HepG2 (cell line): Measurements from ENCODE around the gene CYB5B. TPM values are rescaled to one million over a fixed set of nuclear protein-coding genes. Genes with fewer than 3 reads are reported as not detected.

Experiments used
- ATAC-seq: fragments of 200-7000 bp; cut with Tn5 transposase; 3 replicates; pipeline ENCODE4 v1.9.1; 2020; ENCODE audit warnings: mild to moderate bottlenecking, moderate library complexity
- BruUV-seq: library from RNA; stranded (reverse); fragments of 400-500 nt; replicated peaks from 2 replicates; lab custom pipeline; 2021; lab: Mats Ljungman, UMichigan
- CTCF ChIA-PET: fragments of 300-600 bp; formaldehyde crosslinking; extraction: SDS; loops from one replicate; lab custom pipeline; 2021; ENCODE audit warnings: low total read pairs, inconsistent platforms, low intra/inter-chr PET ratio; lab: Yijun Ruan, JAX
- POLR2A ChIA-PET: fragments of 350-600 bp; sonication (Branson Sonifier 250); formaldehyde crosslinking; loops from one replicate; lab custom pipeline; 2020; ENCODE audit warnings: antibody characterized with exemption, inconsistent platforms; lab: Yijun Ruan, JAX
- DNase-seq: peaks from one replicate; pipeline ENCODE4 v3.0.0-alpha.2; 2015; ENCODE audit warnings: low spot score
- FAIRE-seq: peaks from 3 replicates; lab custom pipeline; 2011; peaks lifted over from hg19 to GRCh38; lab: Jason Lieb, UNC
- H2AFZ ChIP-seq: one replicate; pipeline ENCODE4 v1.6.1; 2011; ENCODE audit warnings: low read length, inconsistent platforms
- H3K27ac ChIP-seq: fragments of 300-600 bp; 3 replicates; pipeline ENCODE4 v1.8.0; 2011; ENCODE audit warnings: mixed run types, mild to moderate bottlenecking, mixed read lengths, low read length, inconsistent platforms; ENCODE audit not compliant: insufficient read depth; ENCODE audit errors: extremely low read length
- H3K27me3 ChIP-seq, 2 experiments: fragments of 200-600 bp in 1 of 2; 2 replicates in 1 of 2; 3 replicates in 1 of 2; pipeline versions ENCODE4 v1.6.0 to v1.8.0; 2011; ENCODE audit warnings: low read length in 2 of 2, mild to moderate bottlenecking in 2 of 2, moderate library complexity in 2 of 2, inconsistent platforms in 1 of 2; ENCODE audit not compliant: insufficient read depth in 2 of 2, control insufficient read depth in 1 of 2
- H3K36me3 ChIP-seq, 2 experiments: fragments of 200-600 bp in 1 of 2; replicated peaks in 1 of 2; 2 replicates in 1 of 2; 3 replicates in 1 of 2; pipeline versions ENCODE4 v1.5.1 to v1.8.0; 2011; ENCODE audit warnings: low read length in 2 of 2, inconsistent platforms in 1 of 2; ENCODE audit not compliant: insufficient read depth in 2 of 2, control insufficient read depth in 1 of 2
- H3K4me1 ChIP-seq: 2 replicates; pipeline ENCODE4 v1.5.1; 2012; ENCODE audit warnings: low read length, inconsistent platforms; ENCODE audit not compliant: insufficient read depth
- H3K4me2 ChIP-seq: 2 replicates; pipeline ENCODE4 v1.6.0; 2011; ENCODE audit warnings: low read depth, low read length, inconsistent platforms
- H3K4me3 ChIP-seq, 3 experiments: fragments of 200-600 bp in 1 of 3; sonication (generic), shearing (Covaris generic) in 1 of 3; replicated peaks in 1 of 3; 2 replicates each; pipeline ENCODE4 v1.5.1; 2011 to 2016; ENCODE audit warnings: low read length in 3 of 3, inconsistent platforms in 2 of 3, low read depth in 2 of 3, mild to moderate bottlenecking in 2 of 3, control low read depth in 1 of 3, mixed read lengths in 1 of 3; ENCODE audit not compliant: insufficient read depth in 1 of 3
- H3K79me2 ChIP-seq: one replicate; pipeline ENCODE4 v1.6.1; 2011; ENCODE audit warnings: low read length, inconsistent platforms; ENCODE audit not compliant: insufficient read depth
- H3K9ac ChIP-seq: 2 replicates; pipeline ENCODE4 v1.6.0; 2011; ENCODE audit warnings: mild to moderate bottlenecking, low read depth, low read length, inconsistent platforms; ENCODE audit not compliant: insufficient read depth
- H3K9me3 ChIP-seq: 2 replicates; pipeline ENCODE4 v1.5.1; 2012; ENCODE audit warnings: mild to moderate bottlenecking, low read length
- H4K20me1 ChIP-seq: 2 replicates; pipeline ENCODE4 v1.6.0; 2011; ENCODE audit warnings: inconsistent platforms, mild to moderate bottlenecking, low read length, moderate library complexity; ENCODE audit not compliant: insufficient read depth
- CEBPB ChIP-seq: IDR thresholded peaks from 2 replicates; pipeline ENCODE4 v1.6.1; 2011; ENCODE audit warnings: low read depth, low read length, improper control_type of control experiment, borderline replicate concordance
- CEBPG ChIP-seq: IDR thresholded peaks from 2 replicates; pipeline ENCODE4 v1.6.1; 2016
- ERF ChIP-seq: IDR thresholded peaks from 2 replicates; pipeline ENCODE4 v1.6.1; 2018; ENCODE audit warnings: missing biosample characterization, missing genetic modification reagents
- KLF13 ChIP-seq: sonication (generic); formaldehyde crosslinking; IDR thresholded peaks from 2 replicates; pipeline ENCODE4 v1.4.0; 2020; ENCODE audit warnings: mild to moderate bottlenecking, missing genetic modification reagents
- MEF2D ChIP-seq: sonication (generic); formaldehyde crosslinking; IDR thresholded peaks from 2 replicates; pipeline ENCODE4 v1.5.1; 2020; ENCODE audit warnings: mild to moderate bottlenecking, missing genetic modification reagents
- NCOA2 ChIP-seq: sonication (generic); formaldehyde crosslinking; IDR thresholded peaks from 2 replicates; pipeline ENCODE4 v1.8.0; 2022; ENCODE audit warnings: inconsistent platforms
- RBAK ChIP-seq: sonication (generic); formaldehyde crosslinking; IDR thresholded peaks from 2 replicates; pipeline ENCODE4 v1.5.1; 2020; ENCODE audit warnings: mild to moderate bottlenecking, missing genetic modification reagents
- ZNF33A ChIP-seq: sonication (generic); formaldehyde crosslinking; IDR thresholded peaks from 2 replicates; pipeline ENCODE4 v1.5.1; 2020; ENCODE audit warnings: missing genetic modification reagents, mild to moderate bottlenecking, moderate library complexity, borderline replicate concordance
- ZNF460 ChIP-seq: sonication (generic); formaldehyde crosslinking; IDR thresholded peaks from 2 replicates; pipeline ENCODE4 v1.5.1; 2020; ENCODE audit warnings: missing genetic modification reagents, mild to moderate bottlenecking, borderline replicate concordance
- WGBS: methylation state at CpG from one replicate; pipeline ENCODE4 v1.1.6; 2017; ENCODE audit warnings: low lambda C conversion rate; 5-methylcytosine and 5-hydroxymethylcytosine counted together
- in situ Hi-C: cut with HindIII; loops from 2 replicates; pipeline ENCODE4 v1.10.0; 2017; ENCODE audit warnings: low pct_unique_long_range_greater_than_20kb; ENCODE audit not compliant: extremely low pct_ligation_motif_present
- intact Hi-C: fragments of 100-400 bp; cut with micrococcal nuclease; formaldehyde crosslinking; loops from one replicate; pipeline ENCODE4 v1.10.0; 2022; ENCODE audit not compliant: unreplicated experiment
- polyA plus RNA-seq, 8 experiments: library from polyadenylated mRNA; depleted of rRNA in 3 of 8; stranded (reverse) in 7 of 8; unstranded in 1 of 8; fragments of >200 nt; fragmentation: Illumina TruSeq in 4 of 8; extraction: Trizol in 4 of 8; gene quantifications; 2 replicates each; pipeline versions ENCODE4 v1.2.1 to v1.2.3, GENCODE V29; 2011 to 2016; ENCODE audit warnings: low read depth in 4 of 8, missing spikeins in 1 of 8, mixed read lengths in 1 of 8; ENCODE audit not compliant: insufficient read depth in 1 of 8
- total RNA-seq, 5 experiments: library from RNA; depleted of rRNA; stranded (reverse); fragments of >200 nt; fragmentation: Illumina TruSeq; extraction: Trizol; gene quantifications; 2 replicates each; pipeline ENCODE4 v1.2.3, GENCODE V29; 2016; ENCODE audit warnings: low read depth in 1 of 5
- TF ChIP-seq, protein P1 (sequence below): sonication (generic); formaldehyde crosslinking; IDR thresholded peaks from 2 replicates; pipeline ENCODE4 v1.5.1; 2020; ENCODE audit warnings: missing genetic modification reagents, mild to moderate bottlenecking, borderline replicate concordance
- TF ChIP-seq, protein P2 (sequence below): sonication (generic); formaldehyde crosslinking; IDR thresholded peaks from 2 replicates; pipeline ENCODE4 v1.5.0; 2020; ENCODE audit warnings: mild to moderate bottlenecking, missing genetic modification reagents
- TF ChIP-seq, protein P3 (sequence below): IDR thresholded peaks from 2 replicates; pipeline ENCODE4 v1.6.1; 2016; ENCODE audit warnings: mild to moderate bottlenecking
- TF ChIP-seq, protein P4 (sequence below): sonication (generic); formaldehyde crosslinking; IDR thresholded peaks from 2 replicates; pipeline ENCODE4 v1.4.0; 2020; ENCODE audit warnings: missing genetic modification reagents
- TF ChIP-seq, protein P5 (sequence below): sonication (generic); formaldehyde crosslinking; IDR thresholded peaks from 2 replicates; pipeline ENCODE4 v1.8.1; 2022; ENCODE audit warnings: low read depth, mild to moderate bottlenecking, missing genetic modification reagents

Gene CYB5B
- total and polyA plus RNA-seq, 2 of the 13 experiments (the other 11 are each of a cell fraction or from before 2014, with no cell fraction given): 234 to 432 TPM

DNA sequence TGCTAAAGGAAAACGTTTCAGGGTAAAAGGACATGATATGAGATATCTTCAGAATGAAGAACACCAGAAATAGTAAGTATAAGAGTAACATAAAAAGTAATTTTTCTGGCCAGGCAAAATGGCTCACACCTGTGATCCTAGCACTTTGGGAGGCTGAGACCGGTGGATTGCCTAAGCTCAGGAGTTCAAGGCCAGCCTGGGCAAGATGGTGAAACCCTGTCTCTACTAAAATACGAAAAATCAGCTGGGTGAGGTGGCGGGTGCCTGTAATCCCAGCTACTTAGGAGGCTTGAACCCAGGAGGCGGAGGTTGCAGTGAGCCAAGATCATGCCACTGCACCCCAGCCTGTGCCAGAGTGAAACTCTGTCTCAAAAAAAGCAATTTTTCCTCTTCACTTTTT lies 84.7 kb downstream of the CYB5B start:
- DNase-seq (no peak), ATAC-seq (no peak), FAIRE-seq (no peak)
- no peaks in the 10 kb centered on the region for H3K36me3 ChIP-seq
- no TSS peak for BruUV-seq
- H3K9ac ChIP-seq: no peak overlapping the region
- ChIA-PET POLR2A (no interaction called here), CTCF (no interaction called here)
- H3K79me2 ChIP-seq: no peaks in the 10 kb centered on the region
- H3K9me3 ChIP-seq: no peaks in the 10 kb centered on the region
- no peak overlapping the region for H3K27ac ChIP-seq
- H3K4me1 ChIP-seq: peaks cover 7% of the 10 kb centered on the region
- H3K27me3 ChIP-seq: no peaks in the 10 kb centered on the region
- H4K20me1 ChIP-seq: no peaks in the 10 kb centered on the region
- 40% methylated on average over 5 of the region's 5 CpGs for WGBS
- intact Hi-C loops: no loop called here
- no peak overlapping the region for H3K4me2 ChIP-seq
- H3K4me3 ChIP-seq: no peak overlapping the region
- H2AFZ ChIP-seq: no peak overlapping the region
- in situ Hi-C loops: no loop called here
- TF ChIP-seq, protein P1, sequence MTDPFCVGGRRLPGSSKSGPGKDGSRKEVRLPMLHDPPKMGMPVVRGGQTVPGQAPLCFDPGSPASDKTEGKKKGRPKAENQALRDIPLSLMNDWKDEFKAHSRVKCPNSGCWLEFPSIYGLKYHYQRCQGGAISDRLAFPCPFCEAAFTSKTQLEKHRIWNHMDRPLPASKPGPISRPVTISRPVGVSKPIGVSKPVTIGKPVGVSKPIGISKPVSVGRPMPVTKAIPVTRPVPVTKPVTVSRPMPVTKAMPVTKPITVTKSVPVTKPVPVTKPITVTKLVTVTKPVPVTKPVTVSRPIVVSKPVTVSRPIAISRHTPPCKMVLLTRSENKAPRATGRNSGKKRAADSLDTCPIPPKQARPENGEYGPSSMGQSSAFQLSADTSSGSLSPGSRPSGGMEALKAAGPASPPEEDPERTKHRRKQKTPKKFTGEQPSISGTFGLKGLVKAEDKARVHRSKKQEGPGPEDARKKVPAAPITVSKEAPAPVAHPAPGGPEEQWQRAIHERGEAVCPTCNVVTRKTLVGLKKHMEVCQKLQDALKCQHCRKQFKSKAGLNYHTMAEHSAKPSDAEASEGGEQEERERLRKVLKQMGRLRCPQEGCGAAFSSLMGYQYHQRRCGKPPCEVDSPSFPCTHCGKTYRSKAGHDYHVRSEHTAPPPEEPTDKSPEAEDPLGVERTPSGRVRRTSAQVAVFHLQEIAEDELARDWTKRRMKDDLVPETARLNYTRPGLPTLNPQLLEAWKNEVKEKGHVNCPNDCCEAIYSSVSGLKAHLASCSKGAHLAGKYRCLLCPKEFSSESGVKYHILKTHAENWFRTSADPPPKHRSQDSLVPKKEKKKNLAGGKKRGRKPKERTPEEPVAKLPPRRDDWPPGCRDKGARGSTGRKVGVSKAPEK (CRISPR knock-in tag): no peak
- TF ChIP-seq, protein P2, sequence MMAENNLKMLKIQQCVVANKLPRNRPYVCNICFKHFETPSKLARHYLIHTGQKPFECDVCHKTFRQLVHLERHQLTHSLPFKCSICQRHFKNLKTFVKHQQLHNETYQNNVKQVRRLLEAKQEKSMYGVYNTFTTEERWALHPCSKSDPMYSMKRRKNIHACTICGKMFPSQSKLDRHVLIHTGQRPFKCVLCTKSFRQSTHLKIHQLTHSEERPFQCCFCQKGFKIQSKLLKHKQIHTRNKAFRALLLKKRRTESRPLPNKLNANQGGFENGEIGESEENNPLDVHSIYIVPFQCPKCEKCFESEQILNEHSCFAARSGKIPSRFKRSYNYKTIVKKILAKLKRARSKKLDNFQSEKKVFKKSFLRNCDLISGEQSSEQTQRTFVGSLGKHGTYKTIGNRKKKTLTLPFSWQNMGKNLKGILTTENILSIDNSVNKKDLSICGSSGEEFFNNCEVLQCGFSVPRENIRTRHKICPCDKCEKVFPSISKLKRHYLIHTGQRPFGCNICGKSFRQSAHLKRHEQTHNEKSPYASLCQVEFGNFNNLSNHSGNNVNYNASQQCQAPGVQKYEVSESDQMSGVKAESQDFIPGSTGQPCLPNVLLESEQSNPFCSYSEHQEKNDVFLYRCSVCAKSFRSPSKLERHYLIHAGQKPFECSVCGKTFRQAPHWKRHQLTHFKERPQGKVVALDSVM (CRISPR knock-in tag): 0 out of 2 replicates have a peak, but pooled peaks have one; percentile 13
- TF ChIP-seq KLF13 (CRISPR knock-in tag): no peak
- TF ChIP-seq RBAK (CRISPR knock-in tag): no peak
- TF ChIP-seq CEBPG (CRISPR knock-in tag): peak; percentile 53
- peak; percentile 13; the same call in 1 of the 2 replicates for TF ChIP-seq ZNF460 (CRISPR knock-in tag)
- no peak for TF ChIP-seq ZNF33A (CRISPR knock-in tag)
- TF ChIP-seq NCOA2 (CRISPR knock-in tag): 0 out of 2 replicates have a peak, but pooled peaks have one; percentile 27
- TF ChIP-seq, protein P3, sequence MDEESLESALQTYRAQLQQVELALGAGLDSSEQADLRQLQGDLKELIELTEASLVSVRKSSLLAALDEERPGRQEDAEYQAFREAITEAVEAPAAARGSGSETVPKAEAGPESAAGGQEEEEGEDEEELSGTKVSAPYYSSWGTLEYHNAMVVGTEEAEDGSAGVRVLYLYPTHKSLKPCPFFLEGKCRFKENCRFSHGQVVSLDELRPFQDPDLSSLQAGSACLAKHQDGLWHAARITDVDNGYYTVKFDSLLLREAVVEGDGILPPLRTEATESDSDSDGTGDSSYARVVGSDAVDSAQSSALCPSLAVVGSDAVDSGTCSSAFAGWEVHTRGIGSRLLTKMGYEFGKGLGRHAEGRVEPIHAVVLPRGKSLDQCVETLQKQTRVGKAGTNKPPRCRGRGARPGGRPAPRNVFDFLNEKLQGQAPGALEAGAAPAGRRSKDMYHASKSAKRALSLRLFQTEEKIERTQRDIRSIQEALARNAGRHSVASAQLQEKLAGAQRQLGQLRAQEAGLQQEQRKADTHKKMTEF: peak; percentile 25; the same call in 1 of the 2 replicates
- TF ChIP-seq CEBPB: peak; percentile 45; the same call in 1 of the 2 replicates
- TF ChIP-seq, protein P4, sequence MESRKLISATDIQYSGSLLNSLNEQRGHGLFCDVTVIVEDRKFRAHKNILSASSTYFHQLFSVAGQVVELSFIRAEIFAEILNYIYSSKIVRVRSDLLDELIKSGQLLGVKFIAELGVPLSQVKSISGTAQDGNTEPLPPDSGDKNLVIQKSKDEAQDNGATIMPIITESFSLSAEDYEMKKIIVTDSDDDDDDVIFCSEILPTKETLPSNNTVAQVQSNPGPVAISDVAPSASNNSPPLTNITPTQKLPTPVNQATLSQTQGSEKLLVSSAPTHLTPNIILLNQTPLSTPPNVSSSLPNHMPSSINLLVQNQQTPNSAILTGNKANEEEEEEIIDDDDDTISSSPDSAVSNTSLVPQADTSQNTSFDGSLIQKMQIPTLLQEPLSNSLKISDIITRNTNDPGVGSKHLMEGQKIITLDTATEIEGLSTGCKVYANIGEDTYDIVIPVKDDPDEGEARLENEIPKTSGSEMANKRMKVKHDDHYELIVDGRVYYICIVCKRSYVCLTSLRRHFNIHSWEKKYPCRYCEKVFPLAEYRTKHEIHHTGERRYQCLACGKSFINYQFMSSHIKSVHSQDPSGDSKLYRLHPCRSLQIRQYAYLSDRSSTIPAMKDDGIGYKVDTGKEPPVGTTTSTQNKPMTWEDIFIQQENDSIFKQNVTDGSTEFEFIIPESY (CRISPR knock-in tag): peak; percentile 57; the same call in 1 of the 2 replicates
- no peak for TF ChIP-seq MEF2D (CRISPR knock-in tag)
- TF ChIP-seq, protein P5, sequence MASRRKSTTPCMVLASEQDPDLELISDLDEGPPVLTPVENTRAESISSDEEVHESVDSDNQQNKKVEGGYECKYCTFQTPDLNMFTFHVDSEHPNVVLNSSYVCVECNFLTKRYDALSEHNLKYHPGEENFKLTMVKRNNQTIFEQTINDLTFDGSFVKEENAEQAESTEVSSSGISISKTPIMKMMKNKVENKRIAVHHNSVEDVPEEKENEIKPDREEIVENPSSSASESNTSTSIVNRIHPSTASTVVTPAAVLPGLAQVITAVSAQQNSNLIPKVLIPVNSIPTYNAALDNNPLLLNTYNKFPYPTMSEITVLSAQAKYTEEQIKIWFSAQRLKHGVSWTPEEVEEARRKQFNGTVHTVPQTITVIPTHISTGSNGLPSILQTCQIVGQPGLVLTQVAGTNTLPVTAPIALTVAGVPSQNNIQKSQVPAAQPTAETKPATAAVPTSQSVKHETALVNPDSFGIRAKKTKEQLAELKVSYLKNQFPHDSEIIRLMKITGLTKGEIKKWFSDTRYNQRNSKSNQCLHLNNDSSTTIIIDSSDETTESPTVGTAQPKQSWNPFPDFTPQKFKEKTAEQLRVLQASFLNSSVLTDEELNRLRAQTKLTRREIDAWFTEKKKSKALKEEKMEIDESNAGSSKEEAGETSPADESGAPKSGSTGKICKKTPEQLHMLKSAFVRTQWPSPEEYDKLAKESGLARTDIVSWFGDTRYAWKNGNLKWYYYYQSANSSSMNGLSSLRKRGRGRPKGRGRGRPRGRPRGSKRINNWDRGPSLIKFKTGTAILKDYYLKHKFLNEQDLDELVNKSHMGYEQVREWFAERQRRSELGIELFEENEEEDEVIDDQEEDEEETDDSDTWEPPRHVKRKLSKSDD (CRISPR knock-in tag): no peak
- no peak for TF ChIP-seq ERF (CRISPR knock-in tag)
